Prostate gland (tissue), 2 donors: Measurements from ENCODE around the gene TMEM190.

Experiments used
- CTCF ChIP-seq, 4 experiments: fragments of 200-600 bp in 2 of 4; fragments of 450-650 bp in 2 of 4; sonication (generic) in 2 of 4; IDR thresholded peaks; 1 replicate in 3 of 4; 2 replicates in 1 of 4; pipeline ENCODE4 v1.5.1; 2016 to 2019; ENCODE audit warnings: antibody characterized with exemption in 4 of 4, mild to moderate bottlenecking in 2 of 4, moderate library complexity in 2 of 4
- POLR2AphosphoS5 ChIP-seq: sonication (generic); formaldehyde crosslinking; IDR thresholded peaks from one replicate; pipeline ENCODE4 v1.6.1; 2017; ENCODE audit warnings: antibody characterized with exemption

- TF ChIP-seq CTCF (IDR thresholded peaks at IDR 0.05) (no peak), POLR2AphosphoS5 (no peak)
These were observed 6.2 kb upstream of the TMEM190 start, which contains the start of gene IL11 for GRCh38 chr19:55370305-55370988.
